Aorta (tissue), 5 donors: ENCODE results near the gene TAP1. TPM values are rescaled to one million over a fixed set of nuclear protein-coding genes. Genes with fewer than 3 reads are reported as not detected.

ENCODE experiments used
- ATAC-seq: fragments of 200-7000 bp; cut with Tn5 transposase; one replicate; pipeline ENCODE4 v1.9.1; 2022; ENCODE audit warnings: moderate library complexity; ENCODE audit not compliant: low FRiP score
- DNase-seq, 2 donors: peaks; one replicate each; pipeline ENCODE4 v3.0.0-alpha.2; 2020
- H3K27ac ChIP-seq, 2 donors: one replicate each; pipeline ENCODE4 v1.5.1; 2013; ENCODE audit warnings: low read length in 2 of 2, mild to moderate bottlenecking in 2 of 2, moderate library complexity in 2 of 2, control low read depth in 1 of 2, inconsistent platforms in 1 of 2, low read depth in 1 of 2
- H3K27me3 ChIP-seq, 2 donors: one replicate each; pipeline ENCODE4 v1.6.1; 2013; ENCODE audit warnings: control low read depth in 1 of 2, low read length in 1 of 2, mild to moderate bottlenecking in 1 of 2, moderate library complexity in 1 of 2; ENCODE audit not compliant: insufficient read depth in 2 of 2, control insufficient read depth in 1 of 2
- H3K36me3 ChIP-seq, 2 donors: one replicate each; pipeline ENCODE4 v1.6.1; 2013; ENCODE audit warnings: control low read depth in 1 of 2, low read length in 1 of 2, mild to moderate bottlenecking in 1 of 2; ENCODE audit not compliant: insufficient read depth in 2 of 2, control insufficient read depth in 1 of 2
- H3K4me1 ChIP-seq, 2 donors: one replicate each; pipeline ENCODE4 v1.6.1; 2013; ENCODE audit warnings: low read length in 2 of 2, control low read depth in 1 of 2, mild to moderate bottlenecking in 1 of 2, moderate library complexity in 1 of 2; ENCODE audit not compliant: insufficient read depth in 2 of 2, control insufficient read depth in 1 of 2
- H3K4me3 ChIP-seq, 2 donors: one replicate each; pipeline ENCODE4 v1.5.1; 2013; ENCODE audit warnings: low read length in 2 of 2, control low read depth in 1 of 2, mild to moderate bottlenecking in 1 of 2
- H3K9me3 ChIP-seq: one replicate; pipeline ENCODE4 v1.6.1; 2013; ENCODE audit warnings: mild to moderate bottlenecking, low read length; ENCODE audit not compliant: control insufficient read depth
- WGBS, 2 donors: extraction: QIAGEN DNeasy Blood & Tissue Kit; methylation state at CpG; one replicate each; pipeline ENCODE4 v1.1.7; 2013; 5-methylcytosine and 5-hydroxymethylcytosine counted together
- intact Hi-C, 2 donors: fragments of 100-400 bp; cut with DNase I; formaldehyde crosslinking; loops; one replicate each; pipeline versions ENCODE4 v1.14.2 to v1.15.0; 2022
- polyA plus RNA-seq, 2 donors: library from polyadenylated mRNA; stranded (reverse); fragments of 200-250 nt; gene quantifications; one replicate each; pipeline ENCODE4 v1.2.3, GENCODE V29; 2013
- total RNA-seq, 2 donors: library from RNA; stranded (reverse); fragmentation: NEBNext Ultra II Directional; extraction: Animal tissue kit (Norgen Biotek cat#: 25700); gene quantifications; one replicate each; pipeline ENCODE4 v1.2.1, GENCODE V29; 2021
- donor health status: healthy with polysubstance abuse.
- donor health status: Bipolar disorder and iron deficiency.
- donor health status: DM: no; HTN: no; CAD: no.
- donor health status: DM: no; HTN: no; CAD: no.
- donor health status: DM: yes; HTN: yes; CAD: no.

TAP1 gene
- total and polyA plus RNA-seq, 4 donors: 14.4 to 48.3 (median 40.7) TPM

DNA sequence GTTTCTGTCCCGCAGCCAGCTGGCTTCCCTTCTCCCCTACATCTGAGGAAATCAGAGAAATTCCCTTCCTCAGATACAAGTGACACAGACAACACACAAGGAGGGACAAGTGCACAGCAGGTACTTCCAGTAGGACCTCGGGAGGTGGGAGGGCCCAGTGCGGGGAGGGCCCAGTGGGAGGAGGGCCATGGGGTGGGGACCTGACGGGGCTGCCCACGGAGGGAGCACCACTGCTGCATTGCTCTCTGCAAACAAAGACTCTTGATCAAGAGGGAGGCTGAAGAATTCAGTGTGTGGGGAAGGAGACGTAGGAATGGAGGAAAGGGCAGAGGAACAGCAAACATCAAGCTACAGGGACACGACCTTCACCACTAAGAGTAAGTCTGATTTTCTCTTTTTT, 24.0 kb downstream of the TAP1 start:
- no peak overlapping the region for H3K4me3 ChIP-seq
- DNase-seq: no peak
- WGBS, 2 donors: 71 to 79% methylated on average over 7 of the region's 7 CpGs
- H3K36me3 ChIP-seq: peaks cover 0 to 2% of the 10 kb centered on the region in 2 donors
- H3K27ac ChIP-seq: no peak overlapping the region
- intact Hi-C loops: loop anchor here in 1 of 2 donors (5.0 kb wide), 1 partner anchor 38 kb away; no protein-coding TSS in a partner anchor
- no peaks in the 10 kb centered on the region for H3K4me1 ChIP-seq
- no peak for ATAC-seq
- H3K9me3 ChIP-seq: no peaks in the 10 kb centered on the region
- H3K27me3 ChIP-seq: no peaks in the 10 kb centered on the region

GRCh38 chr6:32827025-32827424, 26.5 kb downstream of the TAP1 start:
- Histone ChIP-seq H3K4me1 (no peaks in the 10 kb centered on the region), H3K36me3 (peaks cover 0 to 2% of the 10 kb centered on the region in 2 donors), H3K9me3 (no peaks in the 10 kb centered on the region), H3K4me3 (no peak overlapping the region), H3K27ac (no peak overlapping the region), H3K27me3 (no peaks in the 10 kb centered on the region)
- intact Hi-C loops: loop anchor here in 1 of 2 donors (5.0 kb wide), 1 partner anchor 40 kb away; no protein-coding TSS in a partner anchor
- 76 to 78% methylated on average over 3 of the region's 3 CpGs for WGBS, 2 donors
- ATAC-seq: no peak
- no peak for DNase-seq

GRCh38 chr6:32825966-32826365, 27.5 kb downstream of the TAP1 start:
- no peak for DNase-seq
- H3K4me3 ChIP-seq: no peak overlapping the region
- intact Hi-C loops: loop anchor here in 1 of 2 donors (5.0 kb wide), 1 partner anchor 41 kb away; no protein-coding TSS in a partner anchor
- H3K27ac ChIP-seq: no peak overlapping the region
- H3K27me3 ChIP-seq: no peaks in the 10 kb centered on the region
- WGBS, 2 donors: 43 to 52% methylated on average over 2 of the region's 2 CpGs
- ATAC-seq: peak; percentile 62
- H3K9me3 ChIP-seq: no peaks in the 10 kb centered on the region
- H3K4me1 ChIP-seq: no peaks in the 10 kb centered on the region
- peaks cover 0 to 2% of the 10 kb centered on the region in 2 donors for H3K36me3 ChIP-seq

- DNase-seq: no peak
- no peak for ATAC-seq
- Histone ChIP-seq H3K36me3 (no peaks in the 10 kb centered on the region), H3K27me3 (no peaks in the 10 kb centered on the region), H3K27ac (no peak overlapping the region), H3K9me3 (no peaks in the 10 kb centered on the region), H3K4me3 (no peak overlapping the region), H3K4me1 (no peaks in the 10 kb centered on the region)
- intact Hi-C loops: no loop called here
- 66 to 67% methylated on average over 3 of the region's 3 CpGs for WGBS, 2 donors
These were observed 33.8 kb downstream of the TAP1 start for GRCh38 chr6:32819729-32820128.

- intact Hi-C loops: no loop called here
- ATAC-seq: no peak
- 71 to 73% methylated on average over 2 of the region's 2 CpGs for whole genome bisulfite sequencing, 2 donors
These were observed 34.6 kb downstream of the TAP1 start for GRCh38 chr6:32818867-32819266.

DNA sequence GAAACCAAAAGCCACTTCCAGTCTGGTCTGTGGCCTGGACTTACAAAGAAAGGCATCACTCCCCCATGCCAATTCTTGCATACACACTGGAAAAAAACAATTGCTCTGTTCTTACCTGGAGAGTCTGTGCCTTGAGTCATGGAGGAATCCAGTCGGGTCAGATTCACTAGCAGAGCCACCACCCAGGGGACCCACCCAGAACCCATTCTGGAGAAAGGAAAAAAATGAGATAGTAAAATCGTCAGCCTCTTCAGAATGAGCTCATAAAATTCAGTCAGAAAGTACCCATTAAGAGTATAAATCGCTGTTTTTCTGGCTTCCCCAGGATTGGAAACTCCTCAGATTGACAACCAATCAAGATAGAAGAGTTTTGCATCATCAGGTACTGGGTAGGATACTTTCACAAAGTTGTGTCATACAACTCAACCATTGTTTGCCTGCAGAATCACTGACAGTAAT, 36.7 kb downstream of the TAP1 start, which contains the start of gene HLA-DOB:
Gene HLA-DOB (minus strand): TSS at position 257 of the 459 bp plus-strand sequence. CDS start 51 bp downstream, at position 206.
- no peaks in the 10 kb centered on the region for H3K36me3 ChIP-seq
- ATAC-seq: no peak
- no peak within 1 kb of the TSS for H3K4me3 ChIP-seq
- no peaks in the 10 kb centered on the region for H3K9me3 ChIP-seq
- no peak for DNase-seq
- intact Hi-C loops: no loop called here
- no peaks in the 10 kb centered on the region for H3K27me3 ChIP-seq
- no peak within 1 kb of the TSS for H3K27ac ChIP-seq
- 63 to 66% methylated on average over 3 of the region's 3 CpGs for WGBS, 2 donors
- H3K4me1 ChIP-seq: no peaks in the 10 kb centered on the region

More at GRCh38 chr6:32818867-32819266, 34.6 kb downstream of the TAP1 start:
- Histone ChIP-seq H3K36me3 (no peaks in the 10 kb centered on the region), H3K27ac (no peak overlapping the region), H3K4me1 (no peaks in the 10 kb centered on the region), H3K9me3 (no peaks in the 10 kb centered on the region), H3K27me3 (no peaks in the 10 kb centered on the region), H3K4me3 (no peak overlapping the region)
- DNase-seq: no peak

GRCh38 chr6:32815996-32816395, 37.5 kb downstream of the TAP1 start:
- Histone ChIP-seq H3K36me3 (no peaks in the 10 kb centered on the region), H3K4me3 (no peak overlapping the region), H3K4me1 (no peaks in the 10 kb centered on the region), H3K27me3 (no peaks in the 10 kb centered on the region), H3K27ac (no peak overlapping the region), H3K9me3 (no peaks in the 10 kb centered on the region)
- 94 to 97% methylated on average over 2 of the region's 2 CpGs for WGBS, 2 donors
- ATAC-seq: no peak
- no peak for DNase-seq
- intact Hi-C loops: no loop called here

GRCh38 chr6:32815115-32815514, 38.4 kb downstream of the TAP1 start:
- no peak for ATAC-seq
- WGBS, 2 donors: 57 to 71% methylated on average over 5 of the region's 5 CpGs

GRCh38 chr6:32814145-32814544, 39.4 kb downstream of the TAP1 start:
- Histone ChIP-seq H3K4me1 (no peaks in the 10 kb centered on the region), H3K27ac (no peak overlapping the region), H3K4me3 (no peak overlapping the region), H3K27me3 (no peaks in the 10 kb centered on the region), H3K36me3 (no peaks in the 10 kb centered on the region), H3K9me3 (no peaks in the 10 kb centered on the region)
- WGBS, 2 donors: 90 to 92% methylated on average over 2 of the region's 2 CpGs
- intact Hi-C loops: no loop called here
- no peak for ATAC-seq
- no peak for DNase-seq

More at GRCh38 chr6:32815115-32815514, 38.4 kb downstream of the TAP1 start:
- H3K36me3 ChIP-seq: no peaks in the 10 kb centered on the region
- no peaks in the 10 kb centered on the region for H3K4me1 ChIP-seq
- intact Hi-C loops: no loop called here
- no peak overlapping the region for H3K27ac ChIP-seq
- DNase-seq: no peak
- H3K27me3 ChIP-seq: no peaks in the 10 kb centered on the region
- no peaks in the 10 kb centered on the region for H3K9me3 ChIP-seq
- no peak overlapping the region for H3K4me3 ChIP-seq
